CD4-positive, alpha-beta T cell treated with Interferon gamma for 1 hour (primary cell): ENCODE measurements around the gene GALNT2.

ENCODE experiments used
- DNase-seq: peaks from one replicate; pipeline ENCODE4 v3.0.0-alpha.2; 2020

The GALNT2 gene

DNA sequence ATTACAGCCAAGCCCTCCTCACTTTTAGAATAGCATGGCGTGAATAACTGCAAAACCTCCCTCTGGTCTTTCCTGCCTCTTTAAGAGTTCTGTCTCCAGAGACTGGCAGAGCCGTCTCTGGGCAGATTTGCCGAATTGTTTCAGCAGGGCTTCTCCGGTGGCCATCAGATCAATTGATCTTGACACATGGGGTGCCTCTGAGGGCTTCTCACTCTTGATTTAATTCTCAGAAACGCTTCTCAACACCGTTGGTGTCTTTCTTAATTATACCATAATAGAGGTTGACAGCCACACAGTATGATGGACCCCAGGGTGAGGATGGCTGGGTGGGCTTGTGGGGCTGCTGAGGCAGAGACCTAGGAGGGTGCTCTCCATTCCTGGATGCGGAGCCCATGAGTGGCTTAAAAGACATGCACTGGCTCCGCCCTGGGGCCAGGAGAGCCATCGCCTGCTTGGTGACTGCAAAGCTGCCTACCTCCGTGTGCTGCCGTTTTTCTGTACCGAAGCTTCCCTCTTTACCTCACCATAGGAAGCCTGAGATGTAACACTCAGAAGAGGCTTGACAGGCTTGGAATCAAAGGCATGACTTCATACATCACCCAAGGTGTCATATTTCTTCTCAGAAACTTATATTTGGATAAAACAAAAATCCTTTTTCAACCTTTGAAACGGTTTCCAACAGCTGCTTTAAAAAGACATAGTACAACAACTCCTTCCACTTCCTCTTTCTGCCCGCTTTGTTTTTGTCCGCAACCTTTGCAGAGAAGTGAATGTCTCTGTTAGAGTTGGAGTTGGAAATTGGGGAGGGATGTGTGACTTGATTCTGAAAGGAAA is 82.9 kb downstream of the GALNT2 start:
- peak; percentile 27 for DNase-seq

DNA sequence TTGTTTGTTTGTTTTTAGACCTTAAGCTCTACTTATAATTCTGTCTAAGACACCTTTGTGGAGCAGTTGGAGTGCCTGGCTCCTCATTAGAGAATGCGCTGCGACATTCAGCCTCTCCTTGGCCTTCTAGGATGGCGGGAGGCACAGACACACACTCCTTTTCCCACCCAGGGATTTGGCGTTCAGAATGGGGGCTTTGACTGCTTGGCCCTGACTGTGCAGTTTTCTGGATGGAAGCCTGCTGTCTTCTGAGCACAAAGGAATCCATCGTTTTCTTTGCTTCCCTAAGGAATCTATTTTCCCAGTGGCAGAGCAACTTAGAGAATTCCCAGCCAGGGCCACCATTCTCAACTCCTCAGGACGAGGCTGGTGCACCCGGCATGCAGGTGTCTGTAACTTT is 83.6 kb downstream of the GALNT2 start:
- DNase-seq: no peak

DNA sequence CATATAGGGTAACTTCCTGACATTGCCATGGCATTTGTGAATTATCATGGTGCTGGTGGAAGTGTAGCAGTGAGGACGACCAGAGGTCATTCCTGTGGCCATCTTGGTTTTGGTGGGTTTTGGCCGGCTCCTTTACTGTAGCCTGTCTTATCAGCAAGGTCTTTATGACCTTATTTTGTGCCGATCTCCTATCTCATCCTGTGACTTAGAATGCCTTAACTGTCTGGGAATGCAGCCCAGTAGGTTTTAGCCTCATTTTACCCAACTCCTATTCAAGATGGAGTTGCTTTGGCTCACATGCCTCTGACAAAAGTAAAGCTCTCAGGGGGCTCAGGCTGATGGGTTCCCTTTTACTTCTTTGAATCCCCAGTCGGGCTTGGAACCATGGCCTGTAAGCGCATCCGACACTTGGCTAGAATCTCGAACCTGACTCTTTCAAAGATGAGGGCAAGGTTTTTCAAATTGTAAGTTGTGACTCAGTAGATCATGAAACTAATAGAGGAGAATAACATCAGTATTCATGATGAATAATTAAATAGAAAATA is 85.0 kb downstream of the GALNT2 start:
- DNase-seq: no peak

DNA sequence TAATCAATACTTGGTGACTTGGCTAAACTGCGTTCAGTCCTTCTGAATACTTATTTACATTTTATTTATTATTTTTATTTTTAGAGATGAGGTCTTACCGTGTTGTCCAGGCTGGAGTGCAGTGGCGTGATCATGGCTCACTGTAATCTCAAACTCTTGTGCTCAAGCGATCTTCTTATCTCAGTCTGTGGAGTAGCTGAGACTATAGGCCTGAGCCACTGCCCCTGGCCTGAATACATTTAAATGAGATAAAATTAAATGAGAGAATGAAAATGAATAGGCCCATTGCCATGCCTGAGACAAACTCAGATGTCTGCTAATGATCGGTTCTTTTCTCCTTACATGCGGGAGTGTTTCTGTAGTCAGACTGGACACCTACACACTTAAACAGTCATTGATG is 86.0 kb downstream of the GALNT2 start:
- no peak for DNase-seq

DNA sequence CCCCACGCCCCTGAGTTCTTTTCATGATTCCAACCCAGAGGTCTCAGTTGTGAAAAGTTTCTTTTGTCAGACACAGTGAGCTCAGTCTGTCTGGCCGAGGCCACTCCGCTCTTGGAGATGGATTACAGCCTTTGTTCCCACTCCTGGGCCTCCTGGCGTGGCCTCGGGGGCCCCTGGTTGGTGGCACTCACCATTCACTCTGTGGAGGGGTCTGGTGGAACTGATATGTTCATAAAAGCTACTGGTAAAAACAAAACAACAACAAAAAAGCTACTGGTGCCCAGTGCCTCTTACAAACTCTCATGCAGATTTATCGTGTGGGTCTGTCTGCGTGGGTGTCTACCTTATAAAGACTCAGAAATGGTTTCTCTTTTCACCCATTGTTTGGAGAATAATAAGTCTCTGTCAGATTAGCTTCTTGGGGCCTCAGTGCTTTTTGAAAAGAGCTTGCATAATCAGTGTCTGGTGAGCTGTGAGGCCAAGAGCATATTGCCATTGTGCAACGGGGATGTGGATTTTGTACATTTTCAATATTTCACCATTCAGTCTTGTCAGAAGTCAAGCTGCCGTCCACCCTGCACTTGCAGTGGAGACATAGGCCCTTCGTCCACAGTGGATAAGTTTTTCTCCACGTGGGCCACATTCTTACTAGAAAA is 86.7 kb downstream of the GALNT2 start:
- peak; percentile 41 for DNase-seq

DNA sequence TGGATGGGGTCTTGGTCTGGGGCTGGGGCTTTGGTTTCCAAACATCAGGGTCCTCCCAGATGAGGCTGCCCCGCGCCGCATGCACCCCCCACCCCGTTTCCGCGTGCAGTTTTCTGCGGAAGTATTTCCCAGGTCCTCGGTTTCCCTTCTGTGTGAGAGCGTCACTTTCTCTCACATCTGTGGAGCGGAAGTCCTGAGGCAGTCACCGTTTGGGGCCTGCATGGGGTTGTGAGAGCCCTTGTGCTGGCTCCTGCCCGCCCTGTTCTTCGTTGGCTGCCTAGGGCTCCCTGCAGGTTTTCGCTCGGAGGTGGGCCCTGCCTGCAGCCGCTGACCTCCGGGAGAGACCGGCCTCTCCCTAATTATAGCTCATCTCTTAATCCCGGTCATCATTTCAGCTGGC is 88.0 kb downstream of the GALNT2 start:
- DNase-seq: no peak

DNA sequence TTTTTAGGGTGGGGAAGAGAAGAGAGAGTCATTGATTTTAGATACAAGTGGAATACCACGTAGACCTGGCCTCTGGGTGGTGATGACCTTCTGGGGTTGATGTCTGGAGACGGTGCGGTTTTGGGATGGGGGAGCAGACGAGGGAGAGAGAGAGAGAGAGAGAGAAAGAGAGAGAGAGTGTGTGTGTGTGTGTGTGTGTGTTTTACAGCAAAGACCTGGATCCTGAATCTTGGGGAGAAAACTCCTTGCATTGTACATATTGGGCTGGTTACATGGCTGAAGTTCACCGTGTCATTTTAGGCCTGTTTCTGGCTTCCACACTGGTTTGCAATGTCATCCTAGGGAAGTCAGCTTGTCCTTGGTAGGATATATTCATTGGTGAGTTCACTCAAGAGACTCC is 89.0 kb downstream of the GALNT2 start:
- no peak for DNase-seq

DNA sequence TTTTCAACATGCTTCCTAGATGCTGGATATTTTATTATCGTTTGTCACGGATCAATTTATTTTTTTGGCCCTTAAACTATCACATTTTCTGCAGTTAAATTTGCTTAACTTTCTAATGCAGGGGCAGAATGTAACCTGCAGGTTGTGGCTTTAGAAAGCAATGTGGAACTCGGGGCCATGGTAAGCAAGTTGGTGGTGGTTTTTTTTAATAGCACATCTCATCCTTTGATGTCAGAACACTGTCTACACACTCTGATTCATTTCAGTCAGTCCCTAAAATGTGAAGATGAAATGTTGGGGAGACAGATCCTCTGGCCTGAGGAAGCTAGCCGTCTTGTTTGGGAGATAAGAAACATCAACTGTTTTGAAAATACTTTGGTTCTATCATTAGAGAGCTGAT is 89.5 kb downstream of the GALNT2 start:
- DNase-seq: no peak

DNA sequence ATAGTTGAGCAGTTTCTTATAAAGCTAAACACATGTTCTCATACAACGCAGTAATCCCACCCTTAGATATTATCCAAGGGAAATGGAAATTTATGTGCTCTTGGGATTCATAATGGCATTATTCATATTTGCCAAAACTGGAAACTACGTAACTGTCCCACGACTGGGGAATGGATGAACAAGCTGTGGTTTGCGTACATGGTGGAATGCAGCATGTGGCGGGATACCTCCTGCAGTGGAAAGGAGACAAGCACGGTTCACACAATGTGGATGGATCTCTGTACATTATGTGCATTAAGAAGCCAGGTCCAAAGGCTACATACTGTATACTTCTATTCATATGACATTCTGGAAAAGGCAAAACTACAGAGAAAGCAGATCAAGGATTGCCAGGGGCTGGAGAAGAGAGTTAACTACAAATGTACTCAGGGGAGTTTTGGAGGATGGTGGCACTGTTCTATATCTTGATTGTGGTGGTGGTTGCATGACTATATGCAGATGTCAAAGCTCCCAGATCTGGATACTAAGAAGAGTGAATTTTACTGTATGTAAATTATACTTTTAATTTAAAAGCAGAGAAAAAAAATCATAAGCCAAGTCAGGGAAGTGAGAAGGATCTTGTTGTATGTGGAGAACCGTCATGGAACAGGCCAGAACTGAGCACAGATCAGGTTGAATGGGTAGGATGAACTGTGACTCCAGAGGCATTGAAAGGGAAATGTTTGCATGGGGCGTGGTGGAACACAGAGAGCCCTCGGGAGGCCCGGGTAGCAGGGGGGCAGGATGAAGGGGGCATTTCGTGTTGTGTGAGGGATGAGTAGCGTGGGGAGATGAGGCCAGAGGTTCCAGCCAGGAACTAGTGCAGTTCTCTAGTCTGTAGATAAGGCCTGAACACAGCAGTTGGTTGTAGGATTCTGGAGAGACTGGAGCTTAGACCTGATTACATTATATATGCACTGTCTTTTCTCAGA is 90.7 kb downstream of the GALNT2 start:
- no peak for DNase-seq

DNA sequence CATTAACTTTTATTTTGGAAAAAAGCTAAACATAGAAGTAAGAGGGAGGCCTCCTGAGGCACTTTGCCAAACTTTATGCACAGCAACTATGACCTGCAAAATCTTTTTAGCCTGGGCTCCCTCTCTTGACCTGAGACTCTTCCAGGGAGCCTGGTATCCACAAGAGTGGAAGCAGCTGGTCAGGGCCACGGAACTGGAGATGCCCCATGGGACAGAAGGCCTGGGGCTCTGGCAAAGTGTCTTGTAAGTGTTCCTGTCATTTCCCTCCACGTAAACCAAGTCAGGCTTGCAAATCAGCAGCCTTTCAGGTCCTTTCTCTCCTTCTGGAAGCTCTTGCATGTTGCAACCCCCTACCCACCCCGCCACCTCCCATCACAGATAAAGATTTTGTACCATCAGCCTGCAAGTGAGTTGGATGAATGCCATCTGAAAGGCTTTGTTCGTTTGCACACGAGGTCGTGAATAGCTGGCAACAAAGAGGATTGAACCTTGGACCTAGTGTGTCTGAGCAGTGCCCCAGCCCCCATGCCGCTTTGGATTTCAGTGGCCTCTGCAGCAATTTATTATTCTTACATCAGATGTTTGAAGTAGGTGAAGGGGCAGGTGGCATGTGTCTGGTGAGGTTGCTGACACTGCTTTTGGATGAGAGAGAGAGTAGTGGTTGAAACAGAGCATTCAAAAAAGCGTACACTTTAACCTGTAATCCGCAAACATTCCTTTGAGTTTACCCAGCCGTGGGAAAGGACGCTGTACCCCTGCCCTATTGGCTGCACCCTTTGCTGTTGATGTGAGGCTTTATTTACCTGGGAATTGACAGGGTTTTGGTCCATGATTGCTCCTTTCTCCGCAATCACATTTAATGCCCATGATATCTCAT is 91.6 kb downstream of the GALNT2 start:
- DNase-seq: no peak

DNA sequence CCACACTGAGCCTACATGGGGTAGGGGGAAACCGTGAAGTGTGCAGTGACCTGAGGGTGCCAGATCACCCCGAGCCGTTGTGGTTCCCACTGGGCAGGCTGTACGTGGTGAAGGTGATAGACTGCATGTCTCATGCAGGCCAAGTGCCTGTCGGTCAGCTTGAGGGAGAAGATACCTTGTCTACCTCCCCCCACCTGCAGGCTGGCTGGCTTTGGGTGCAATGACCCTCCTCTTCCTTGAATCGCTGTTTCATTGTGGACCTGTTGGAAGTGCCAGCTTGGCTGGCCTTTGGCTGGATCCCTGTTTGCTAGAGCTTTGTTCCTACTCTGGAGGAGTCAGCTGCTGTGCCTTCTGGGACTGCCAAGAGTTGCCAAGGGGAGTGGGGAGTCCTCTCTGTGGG is 92.5 kb downstream of the GALNT2 start:
- DNase-seq: no peak

DNA sequence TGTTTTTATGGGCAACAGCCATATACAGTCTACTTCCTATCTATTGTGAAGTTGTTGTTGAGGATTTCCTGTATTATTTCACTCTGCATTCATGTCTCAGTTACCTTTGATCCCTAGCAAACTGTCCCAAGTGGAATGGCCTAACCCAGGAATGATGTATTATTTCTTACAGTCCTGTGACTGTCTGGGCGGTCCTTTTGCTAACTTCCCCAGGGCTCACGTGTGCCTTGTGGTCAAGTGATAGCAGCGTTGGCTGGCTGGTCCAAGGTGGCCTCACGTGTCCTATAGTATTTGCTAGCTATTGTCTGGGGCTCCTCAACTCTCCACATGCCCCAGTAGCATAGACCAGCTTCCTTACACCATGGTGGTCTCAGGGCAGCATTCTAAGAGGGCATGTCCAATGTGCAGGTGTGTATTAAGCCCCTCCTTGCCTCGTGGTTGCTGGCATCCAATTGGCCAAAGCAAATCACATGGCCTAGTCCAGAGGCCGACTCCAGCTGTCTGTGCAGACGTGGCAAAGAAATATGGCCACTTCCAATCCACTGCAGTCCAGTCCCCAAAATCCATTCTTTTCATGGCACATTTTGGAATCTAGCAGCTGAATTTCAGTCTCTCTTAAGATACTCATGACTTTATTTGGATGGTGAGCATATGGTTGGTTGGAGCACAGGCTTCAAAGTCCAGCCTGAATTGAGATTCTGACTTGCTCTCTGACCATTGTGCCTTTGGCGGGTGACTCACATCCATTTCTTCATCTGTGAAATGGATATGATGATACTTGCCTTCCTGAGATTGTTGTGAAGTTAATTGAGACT is 94.1 kb downstream of the GALNT2 start:
- DNase-seq: no peak

DNA sequence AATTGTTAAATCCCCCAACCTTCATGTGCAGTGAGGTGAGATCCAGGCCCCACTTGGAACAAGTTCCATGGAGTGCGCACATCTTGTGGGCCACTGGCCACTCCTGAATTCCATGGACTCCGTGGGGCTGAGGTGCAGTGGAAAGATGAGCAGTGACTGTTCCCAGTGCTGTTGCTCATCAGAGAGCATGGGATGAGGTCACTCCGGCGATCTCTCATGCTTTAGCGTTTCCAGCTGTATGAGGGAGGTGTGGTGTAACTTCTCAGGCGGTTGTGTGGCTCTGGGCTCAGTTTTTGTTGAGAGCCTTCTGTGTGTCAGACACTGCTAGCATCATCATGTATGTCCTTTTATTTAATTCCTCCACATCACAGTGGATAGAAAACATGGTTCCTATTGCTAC is 96.2 kb downstream of the GALNT2 start:
- DNase-seq: no peak

DNA sequence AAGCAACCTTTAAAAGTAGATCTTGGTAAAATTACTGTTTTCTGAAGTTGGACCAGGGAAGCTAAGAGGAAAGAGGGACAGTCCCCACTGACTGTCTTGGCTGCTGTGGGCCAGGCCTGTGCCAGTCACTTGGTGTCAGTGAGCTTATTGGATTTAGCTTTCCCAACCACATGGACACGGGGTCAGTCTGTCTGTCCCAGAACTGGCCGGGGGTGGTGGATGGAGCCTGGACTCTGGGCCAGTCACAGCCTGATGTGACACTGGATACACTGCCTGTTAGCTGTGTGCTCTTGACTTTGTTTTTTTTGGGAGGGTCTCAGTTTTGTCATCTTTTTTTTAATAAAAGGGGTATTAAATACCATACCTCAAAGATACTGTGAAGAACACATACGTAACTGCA is 96.7 kb downstream of the GALNT2 start:
- DNase-seq: no peak

DNA sequence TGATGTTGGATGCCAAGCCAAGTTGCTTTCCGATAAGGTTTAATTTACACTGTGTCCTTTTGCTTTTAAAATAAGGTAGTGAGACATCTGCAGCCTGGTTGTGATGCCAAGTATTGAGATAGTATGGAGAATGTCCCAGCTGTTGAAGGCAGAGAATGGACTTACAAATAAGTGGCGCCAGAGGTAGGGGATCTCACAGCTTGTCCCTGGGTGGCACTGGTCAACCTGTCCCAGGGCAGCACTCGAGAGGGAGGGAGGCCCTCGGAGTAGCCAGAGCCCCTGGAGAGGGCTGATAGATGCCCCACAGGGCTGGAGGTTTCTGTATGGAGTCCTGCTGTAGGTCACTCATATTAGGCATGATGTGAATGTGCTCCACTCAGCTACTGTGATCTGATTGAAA is 98.5 kb downstream of the GALNT2 start:
- no peak for DNase-seq

DNA sequence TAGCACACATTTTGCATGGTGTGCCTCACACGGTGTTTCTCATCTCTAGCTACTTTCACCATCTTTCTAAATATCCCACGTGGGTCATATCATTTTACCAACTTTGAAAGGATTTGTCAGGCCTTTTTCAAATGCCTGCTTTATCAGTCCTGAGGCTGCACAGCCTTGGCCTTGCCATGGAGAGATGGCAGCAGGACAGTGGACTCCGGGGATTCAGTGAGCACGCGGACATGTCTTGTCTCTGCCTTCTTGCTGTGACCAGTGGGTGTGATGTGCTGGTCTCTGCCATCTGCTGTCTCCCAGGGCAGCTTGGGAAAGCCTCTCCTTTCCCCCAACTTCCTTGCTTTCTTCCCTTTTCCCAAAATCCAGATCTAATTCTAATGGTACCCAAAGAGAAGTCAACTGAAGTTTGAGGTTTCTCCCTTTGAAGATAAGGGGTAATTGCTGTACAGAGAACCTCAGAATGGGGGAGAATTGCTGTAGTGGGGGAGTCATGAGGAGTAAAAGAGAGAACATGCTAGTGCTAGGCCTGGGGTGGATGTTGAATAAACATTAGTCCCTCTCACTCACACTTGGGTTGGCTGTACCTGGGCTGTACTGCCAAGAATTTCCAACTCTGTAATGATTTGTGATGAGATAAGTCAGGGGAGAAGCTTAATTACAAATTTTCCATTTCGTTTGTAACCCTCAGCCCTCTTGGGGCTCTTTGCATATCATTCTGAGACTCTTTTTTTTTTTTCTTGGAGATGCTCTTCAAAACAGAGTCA is 99.5 kb downstream of the GALNT2 start:
- DNase-seq: no peak

DNA sequence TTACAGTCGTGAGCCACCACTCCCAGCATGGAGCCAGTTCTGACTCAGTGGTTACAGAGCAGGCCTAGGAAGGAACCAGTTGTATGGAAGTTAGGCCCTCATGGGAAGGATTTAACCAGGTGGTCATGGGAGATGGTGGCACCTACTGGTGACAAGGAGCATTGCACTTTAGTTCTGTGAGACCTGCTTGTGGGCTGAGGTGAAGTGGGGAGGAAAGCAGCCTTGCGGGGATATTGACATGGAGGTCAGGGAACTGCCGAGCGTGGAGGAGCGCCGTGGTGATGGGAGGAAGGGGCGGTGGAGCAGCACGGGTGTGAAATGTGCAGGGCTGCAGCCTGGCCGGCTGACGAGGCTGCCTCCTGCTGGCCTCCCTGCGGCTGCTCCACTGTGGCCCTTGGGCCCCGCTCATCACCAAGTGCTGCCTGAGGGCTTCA is 100.4 kb downstream of the GALNT2 start:
- peak; percentile 40 for DNase-seq

DNA sequence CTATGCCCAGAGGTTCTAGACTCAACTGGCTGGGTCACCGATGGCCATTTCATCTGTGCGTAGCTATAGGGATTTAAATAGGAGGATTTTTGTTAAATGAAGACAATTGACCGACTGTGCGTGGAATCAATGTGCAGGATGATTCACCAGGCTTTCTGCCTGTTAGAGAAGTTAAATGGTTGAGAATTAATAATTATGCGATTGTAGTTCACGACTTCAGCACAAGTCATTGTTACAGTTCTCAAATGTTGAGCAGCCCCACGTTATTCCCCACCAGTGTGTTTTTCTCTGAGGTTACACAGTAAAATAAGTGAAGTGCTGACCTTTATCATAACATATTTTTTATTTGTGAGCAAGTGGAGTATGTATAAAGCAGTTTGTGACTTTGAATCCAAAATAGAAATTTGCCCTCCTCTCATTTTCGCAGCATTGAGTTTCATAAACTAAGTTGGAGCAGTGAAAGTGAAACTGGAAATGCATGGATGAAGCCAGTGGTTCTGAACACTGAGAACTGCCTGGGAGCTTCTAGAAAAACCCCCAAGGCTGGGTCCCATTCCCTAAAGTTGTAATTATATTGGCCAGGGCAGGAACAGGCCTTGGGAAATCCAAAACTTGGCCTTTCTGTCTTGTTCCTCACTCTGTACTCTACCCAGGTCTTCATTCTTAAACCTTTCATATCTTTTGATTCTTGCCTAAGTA is 102.6 kb downstream of the GALNT2 start:
- no peak for DNase-seq

DNA sequence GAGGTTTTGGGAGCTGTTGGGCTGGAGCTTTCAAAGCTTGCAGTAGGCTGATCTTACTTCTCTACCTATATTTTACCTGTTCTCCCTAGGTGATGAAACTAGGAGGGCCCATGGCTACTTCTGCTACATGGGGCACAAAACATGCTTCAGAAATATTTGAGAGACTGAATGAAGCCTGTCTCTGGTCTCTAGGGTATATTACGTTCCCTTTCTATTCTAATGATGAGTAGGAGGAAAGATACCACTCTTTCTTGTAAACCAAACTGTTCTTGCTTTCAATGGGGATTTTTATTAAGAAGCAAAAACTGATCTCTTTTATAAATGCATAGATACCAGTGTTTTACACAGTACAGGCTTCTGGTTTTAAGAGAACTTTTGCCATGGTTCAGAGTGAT is 103.1 kb downstream of the GALNT2 start:
- no peak for DNase-seq

DNA sequence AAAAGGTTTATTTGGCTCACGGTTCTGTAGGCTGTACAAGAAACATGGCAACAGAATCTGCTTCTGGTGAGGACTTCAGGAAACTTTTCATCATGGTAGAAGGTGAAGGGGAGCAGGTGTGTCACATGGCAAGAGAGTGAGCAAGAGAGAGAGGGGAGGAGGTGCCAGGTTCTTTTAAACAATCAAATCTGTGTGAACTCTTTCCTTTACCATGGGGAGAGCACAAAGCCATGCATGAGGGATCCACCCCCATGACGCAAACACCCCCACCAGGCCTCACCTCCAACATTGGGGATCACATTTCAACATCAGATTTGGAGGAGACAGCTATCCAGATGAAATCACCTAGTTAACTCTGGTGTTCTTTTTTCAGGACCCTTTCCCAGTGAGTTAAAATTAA is 103.6 kb downstream of the GALNT2 start:
- no peak for DNase-seq
